T-helper 17 cell (primary cell): ENCODE data around the gene APOF. TPM values are rescaled to one million over a fixed set of nuclear protein-coding genes. Genes with fewer than 3 reads are reported as not detected.

ENCODE experiments used
- ATAC-seq: fragments of 150-1000 bp; cut with Tn5 transposase; 2 replicates; pipeline ENCODE4 v1.10.0; 2021; ENCODE audit warnings: mild to moderate bottlenecking, moderate library complexity
- DNase-seq, 3 donors: peaks; one replicate each; pipeline versions ENCODE4 v3.0.0 to v3.0.0-alpha.2; 2020 to 2021
- H3K9me3 ChIP-seq: one replicate; pipeline ENCODE4 v1.7.0; 2013; ENCODE audit warnings: low read length, mild to moderate bottlenecking; ENCODE audit not compliant: control insufficient read depth, poor library complexity, severe bottlenecking
- H3K27ac Mint-ChIP-seq: one replicate; pipeline ENCODE4 v1.8.0; 2022; ENCODE audit warnings: mild to moderate bottlenecking, moderate library complexity, mixed read lengths
- H3K27me3 Mint-ChIP-seq: one replicate; pipeline ENCODE4 v1.8.0; 2022; ENCODE audit warnings: mixed read lengths
- H3K36me3 Mint-ChIP-seq: one replicate; pipeline ENCODE4 v1.8.0; 2022; ENCODE audit warnings: low read depth, mixed read lengths
- H3K4me1 Mint-ChIP-seq: one replicate; pipeline ENCODE4 v1.8.0; 2022; ENCODE audit warnings: mild to moderate bottlenecking, mixed read lengths
- H3K4me3 Mint-ChIP-seq: one replicate; pipeline ENCODE4 v1.8.0; 2022; ENCODE audit warnings: mild to moderate bottlenecking, moderate library complexity, mixed read lengths
- total RNA-seq, 4 donors: library from RNA in 2 of 4; stranded (reverse) in 2 of 4; gene quantifications; one replicate each; pipeline ENCODE4 v1.2.3 and lab custom pipeline; 2022 to 2026

APOF gene
- total RNA-seq, 2 donors from 2014 or later: not detected

- no peak for ATAC-seq
- H3K36me3 Mint-ChIP-seq: peaks cover 3% of the 10 kb centered on the region
Measured at GRCh38 chr12:56311003-56311402, 51.7 kb downstream of the APOF start.

More at GRCh38 chr12:56311003-56311402, 51.7 kb downstream of the APOF start:
- no peak for DNase-seq
- H3K9me3 ChIP-seq: no peaks in the 10 kb centered on the region
- Mint-ChIP-seq H3K4me3 (no peak overlapping the region), H3K4me1 (peaks cover 3% of the 10 kb centered on the region), H3K27me3 (no peaks in the 10 kb centered on the region), H3K27ac (no peak overlapping the region)

Other genes starting within 250 kb of the APOF start
- 1,000 to 10,000 TPM; 5,484 to 5,668 TPM for gene RPL41, start 246.2 kb downstream of the APOF start, total RNA-seq
- 1 to 10 TPM; 6.8 to 8.7 TPM for gene ZC3H10, start 244.6 kb downstream of the APOF start, total RNA-seq
- gene ESYT1, start 234.6 kb downstream of the APOF start, total RNA-seq: 100 to 1,000 TPM; 178 to 211 TPM
- 1 to 10 TPM; 5.4 to 9.0 TPM for gene MYL6B, start 210.3 kb downstream of the APOF start, total RNA-seq
- gene MYL6, start 204.5 kb downstream of the APOF start, total RNA-seq: 100 to 1,000 TPM; 741 to 784 TPM
- 100 to 1,000 TPM; 130 to 138 TPM for gene SMARCC2, start 173.4 kb downstream of the APOF start, total RNA-seq
- 10 to 100 TPM; 35.5 to 37.4 TPM for gene RNF41, start 140.9 kb downstream of the APOF start, total RNA-seq
- gene NABP2, start 138.5 kb downstream of the APOF start, total RNA-seq: 10 to 100 TPM; 12.5 to 19.4 TPM
- not detected for gene SLC39A5, start 132.8 kb downstream of the APOF start, total RNA-seq
- gene ANKRD52, start 104.5 kb downstream of the APOF start, total RNA-seq: 10 to 100 TPM; 30.8 to 33.4 TPM
- 10 to 100 TPM; 28.7 to 34.4 TPM for gene COQ10A, start 95.9 kb downstream of the APOF start, total RNA-seq
- gene CS, start 62.5 kb downstream of the APOF start, total RNA-seq: 100 to 1,000 TPM; 189 to 197 TPM
- gene CNPY2, start 46.9 kb downstream of the APOF start, total RNA-seq: 10 to 100 TPM; 47.4 to 53.4 TPM
- 100 to 1,000 TPM in 1 of 2 donors, 10 to 100 TPM in 1; 81.1 to 108 TPM for gene PAN2, start 28.9 kb downstream of the APOF start, total RNA-seq
- gene IL23A, start 24.0 kb downstream of the APOF start, total RNA-seq: 10 to 100 TPM; 44.9 to 49.8 TPM
- 100 to 1,000 TPM; 116 to 145 TPM for gene STAT2, start 2.8 kb downstream of the APOF start, total RNA-seq
- gene TIMELESS, start 86.6 kb upstream of the APOF start, total RNA-seq: 1 to 10 TPM; 5.0 to 5.1 TPM
- gene MIP, start 91.8 kb upstream of the APOF start, total RNA-seq: not detected
- 1 to 10 TPM; 5.8 to 6.4 TPM for gene SPRYD4, start 105.7 kb upstream of the APOF start, total RNA-seq
- 1 to 10 TPM; 1.9 to 2.8 TPM for gene GLS2, start 125.3 kb upstream of the APOF start, total RNA-seq
- 1 to 10 TPM; 2.1 to 3.0 TPM for gene RBMS2, start 159.0 kb upstream of the APOF start, total RNA-seq